GM12864 (cell line): ENCODE results near the gene CLSTN3.

ENCODE experiments used
- DNase-seq: peaks from one replicate; pipeline ENCODE4 v3.0.0-alpha.2; 2011; ENCODE audit warnings: low read depth
- H3K4me3 ChIP-seq: 2 replicates; pipeline ENCODE4 v1.5.1; 2011; ENCODE audit warnings: mild to moderate bottlenecking, low read depth, low read length, control low read depth
- CTCF ChIP-seq: IDR thresholded peaks from 2 replicates; pipeline ENCODE4 v1.5.1; 2011; ENCODE audit warnings: low read depth, mild to moderate bottlenecking, moderate library complexity, low read length, control low read depth, inconsistent platforms; ENCODE audit errors: missing control alignments

The CLSTN3 gene

GRCh38 chr12:7091660-7092228 is 38.4 kb upstream of the CLSTN3 start:
- H3K4me3 ChIP-seq: peak overlapping the region; percentile 28
- DNase-seq: no peak

DNA sequence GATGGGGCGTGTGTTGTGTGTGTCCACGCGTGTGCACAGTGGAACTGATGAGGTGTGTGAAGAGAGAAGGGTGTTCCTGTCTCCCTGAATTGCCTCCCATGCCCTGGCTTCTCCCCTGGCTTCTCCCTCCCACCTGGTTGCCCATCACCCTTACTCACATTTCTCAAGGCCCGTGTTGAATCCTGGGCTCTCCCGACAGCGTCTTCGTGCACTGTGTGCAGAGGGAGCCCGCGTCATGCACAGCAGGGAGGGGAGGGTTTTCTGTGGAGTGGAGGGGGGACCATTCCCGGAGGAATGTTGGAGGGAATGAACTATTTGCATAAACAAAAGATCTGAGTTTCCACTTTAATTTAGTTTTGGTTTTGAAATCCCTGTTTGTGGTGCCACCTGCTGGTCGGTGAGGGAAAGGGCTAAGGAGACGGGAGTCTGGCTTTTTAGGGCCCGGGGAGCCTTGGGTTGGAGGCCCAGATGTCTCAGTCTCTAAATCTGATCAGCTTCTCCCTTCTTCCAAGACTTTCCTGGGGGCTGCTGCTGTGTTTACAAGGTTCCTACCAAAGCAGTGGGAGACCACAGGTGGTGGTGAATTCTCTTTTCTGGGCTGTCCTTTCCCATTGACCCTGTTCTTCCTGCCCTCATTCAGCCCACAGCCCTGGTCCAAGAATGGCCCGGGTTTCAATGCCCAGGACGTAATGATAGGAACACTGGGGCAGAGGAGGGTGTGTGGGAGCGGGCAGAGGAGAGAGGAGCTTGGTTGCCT is 37.8 kb upstream of the CLSTN3 start, which contains the start of gene C1R:
TSS of gene C1R (minus strand) at position 217 of the 757 bp plus-strand sequence. CDS start at position 160, 57 bp downstream.
- peak within 1 kb of the TSS; percentile 28 for H3K4me3 ChIP-seq
- peak; percentile 90 for TF ChIP-seq CTCF
- DNase-seq: no peak

More at GRCh38 chr12:7091660-7092228, 38.4 kb upstream of the CLSTN3 start:
- TF ChIP-seq CTCF: no peak

DNA sequence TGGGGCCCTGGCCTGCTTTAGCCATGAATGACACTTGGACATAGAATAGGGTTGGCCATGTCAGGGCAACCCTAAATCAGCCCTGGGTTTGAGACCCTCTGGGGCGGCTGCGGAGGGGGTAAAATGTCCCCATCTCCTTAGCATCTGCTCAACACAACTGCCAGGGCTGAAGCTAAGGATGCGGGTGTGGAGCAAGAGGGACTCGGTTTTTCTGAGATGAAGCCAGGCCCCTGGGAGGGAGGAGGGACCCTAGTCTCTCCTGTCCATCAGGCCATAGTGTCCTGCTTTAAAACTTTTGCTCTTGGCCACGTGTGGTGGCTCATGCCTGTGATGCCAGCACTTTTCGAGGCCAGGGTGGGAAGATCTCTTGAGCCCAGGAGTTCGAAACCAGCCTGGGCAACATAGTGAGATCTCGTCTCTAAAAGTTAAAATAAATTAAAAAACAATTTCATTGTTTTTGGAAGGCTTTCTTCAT is 37.1 kb upstream of the CLSTN3 start:
- no peak for DNase-seq
- no peak for TF ChIP-seq CTCF
- H3K4me3 ChIP-seq: no peak overlapping the region

- TF ChIP-seq CTCF: no peak
- H3K4me3 ChIP-seq: no peak overlapping the region
- DNase-seq: no peak
Observed at GRCh38 chr12:7093486-7093885, 36.7 kb upstream of the CLSTN3 start.

- DNase-seq: no peak
- TF ChIP-seq CTCF: no peak
- H3K4me3 ChIP-seq: no peak overlapping the region
Observed at GRCh38 chr12:7093892-7094291, 36.3 kb upstream of the CLSTN3 start.

- no peak for TF ChIP-seq CTCF
- H3K4me3 ChIP-seq: no peak overlapping the region
- DNase-seq: no peak
Observed at GRCh38 chr12:7096006-7096932, 33.9 kb upstream of the CLSTN3 start.
